B cell (primary cell): ENCODE measurements around the gene TTC39B. TPM values are rescaled to one million over a fixed set of nuclear protein-coding genes. Genes with fewer than 3 reads are reported as not detected.

Source experiments
- ATAC-seq: fragments of 200-7000 bp; cut with Tn5 transposase; one replicate; pipeline ENCODE4 v1.10.0; 2021; ENCODE audit warnings: low read depth, mild to moderate bottlenecking, moderate number of reproducible peaks, moderate library complexity
- CTCF ChIA-PET: fragments of 350-600 bp; sonication (Branson Sonifier 250); formaldehyde crosslinking; loops from one replicate; lab custom pipeline; 2021; ENCODE audit warnings: antibody characterized with exemption, inconsistent platforms; lab: Charles Lee
- POLR2A ChIA-PET: fragments of 350-600 bp; sonication (Branson Sonifier 250); formaldehyde crosslinking; loops from one replicate; lab custom pipeline; 2021; ENCODE audit warnings: antibody characterized with exemption; lab: Charles Lee
- DNase-seq: peaks from one replicate; pipeline ENCODE4 v3.0.0; 2013
- H2AFZ ChIP-seq: 2 replicates; pipeline ENCODE4 v1.6.1; 2012; ENCODE audit warnings: mild to moderate bottlenecking, low read depth, low read length; ENCODE audit not compliant: insufficient read depth, poor library complexity, severe bottlenecking
- H3K27ac ChIP-seq, 2 donors: 1 replicate in 1 of 2; 2 replicates in 1 of 2; pipeline ENCODE4 v1.5.1; 2012 to 2013; ENCODE audit warnings: low read length in 2 of 2, mild to moderate bottlenecking in 2 of 2, moderate library complexity in 1 of 2
- H3K27me3 ChIP-seq, 4 experiments: fragments of 200-600 bp in 1 of 4; sonication (generic) in 1 of 4; replicated peaks in 1 of 4; 1 replicate in 2 of 4; 2 replicates in 2 of 4; pipeline versions ENCODE4 v1.6.1 to v1.7.0; 2013 to 2016; ENCODE audit warnings: low read length in 3 of 4, mild to moderate bottlenecking in 2 of 4, mixed read lengths in 1 of 4, moderate library complexity in 1 of 4; ENCODE audit not compliant: insufficient read depth in 4 of 4, control insufficient read depth in 3 of 4; ENCODE audit errors: control extremely low read depth in 1 of 4
- H3K36me3 ChIP-seq, 2 experiments: replicated peaks in 1 of 2; 1 replicate in 1 of 2; 2 replicates in 1 of 2; pipeline versions ENCODE4 v1.6.1 to v1.7.1; 2013; ENCODE audit warnings: low read length in 1 of 2; ENCODE audit not compliant: insufficient read depth in 2 of 2, control insufficient read depth in 1 of 2; ENCODE audit errors: control extremely low read depth in 1 of 2, extremely low read depth in 1 of 2
- H3K4me1 ChIP-seq, 2 donors: fragments of 200-600 bp in 1 of 2; sonication (generic) in 1 of 2; 1 replicate in 1 of 2; 2 replicates in 1 of 2; pipeline versions ENCODE4 v1.5.1 to v1.6.1; 2013 to 2017; ENCODE audit warnings: low read length in 2 of 2; ENCODE audit not compliant: control insufficient read depth in 2 of 2, insufficient read depth in 2 of 2
- H3K4me2 ChIP-seq: replicated peaks from 2 replicates; pipeline ENCODE3; 2012; ENCODE audit warnings: mild to moderate bottlenecking, low read depth, low read length; ENCODE audit not compliant: poor library complexity, severe bottlenecking
- H3K4me3 ChIP-seq, 5 experiments: fragments of 200-600 bp in 1 of 5; sonication (generic) in 1 of 5; 1 replicate in 3 of 5; 2 replicates in 2 of 5; pipeline versions ENCODE4 v1.5.1 to v1.7.0; 2011 to 2016; ENCODE audit warnings: low read length in 4 of 5, mild to moderate bottlenecking in 4 of 5, low read depth in 2 of 5, control low read depth in 1 of 5, moderate library complexity in 1 of 5; ENCODE audit not compliant: insufficient read depth in 1 of 5; ENCODE audit errors: control extremely low read depth in 1 of 5, extremely low read depth in 1 of 5
- H3K79me2 ChIP-seq: fragments of 200-600 bp; sonication (generic); one replicate; pipeline ENCODE4 v1.6.0; 2016; ENCODE audit warnings: low read length; ENCODE audit not compliant: control insufficient read depth, insufficient read depth
- H3K9ac ChIP-seq: fragments of 200-600 bp; sonication (generic); 2 replicates; pipeline ENCODE4 v1.6.1; 2017; ENCODE audit warnings: mild to moderate bottlenecking, low read length, moderate library complexity
- H3K9me3 ChIP-seq, 3 donors: one replicate each; pipeline versions ENCODE4 v1.6.1 to v1.7.1; 2013; ENCODE audit warnings: low read length in 2 of 3; ENCODE audit not compliant: control insufficient read depth in 2 of 3, insufficient read depth in 1 of 3; ENCODE audit errors: control extremely low read depth in 1 of 3
- H4K20me1 ChIP-seq: 2 replicates; pipeline ENCODE4 v1.6.0; 2012; ENCODE audit warnings: mild to moderate bottlenecking, low read length; ENCODE audit not compliant: insufficient read depth, control insufficient read depth, poor library complexity, severe bottlenecking
- H3K27ac Mint-ChIP-seq: one replicate; pipeline ENCODE4 v1.8.0; 2021; ENCODE audit warnings: mixed read lengths
- H3K27me3 Mint-ChIP-seq: one replicate; pipeline ENCODE4 v1.8.0; 2021; ENCODE audit warnings: mixed read lengths
- H3K4me1 Mint-ChIP-seq: one replicate; pipeline ENCODE4 v1.8.0; 2021; ENCODE audit warnings: mixed read lengths
- H3K4me3 Mint-ChIP-seq: one replicate; pipeline ENCODE4 v1.8.0; 2021; ENCODE audit warnings: mixed read lengths
- H3K9me3 Mint-ChIP-seq: one replicate; pipeline ENCODE4 v1.8.0; 2022; ENCODE audit warnings: mixed read lengths; ENCODE audit not compliant: insufficient read depth
- EZH2 ChIP-seq: IDR thresholded peaks from 2 replicates; pipeline ENCODE4 v1.6.1; 2012; ENCODE audit warnings: borderline replicate concordance, low read depth, mild to moderate bottlenecking, moderate library complexity, low read length; ENCODE audit not compliant: insufficient read depth, poor library complexity, severe bottlenecking
- WGBS: methylation state at CpG from one replicate; pipeline ENCODE4 v1.1.5; 2013; ENCODE audit warnings: missing lambda C conversion rate; ENCODE audit not compliant: insufficient coverage; 5-methylcytosine and 5-hydroxymethylcytosine counted together
- intact Hi-C: fragments of 100-400 bp; cut with micrococcal nuclease; formaldehyde crosslinking; loops from one replicate; pipeline ENCODE4 v1.10.0; 2022
- polyA plus RNA-seq: library from polyadenylated mRNA; depleted of rRNA; stranded (reverse); fragments of >200 nt; gene quantifications from 2 replicates; pipeline ENCODE4 v1.2.3, GENCODE V29; 2012
- total RNA-seq, 2 donors: library from RNA; stranded (reverse); fragments of 120-200 nt in 1 of 2; gene quantifications; 1 replicate in 1 of 2; 2 replicates in 1 of 2; pipeline versions ENCODE4 v1.2.3 to v1.2.4, GENCODE V29; 2013 to 2022
- TF ChIP-seq, protein P1 (sequence below): fragments of 200-600 bp; IDR thresholded peaks from one replicate; pipeline ENCODE4 v1.8.0; 2022; ENCODE audit warnings: antibody characterized with exemption, mild to moderate bottlenecking

The TTC39B gene
- total and polyA plus RNA-seq, 2 donors (not counting 1 experiment from before 2014, with no cell fraction given) = 2.0 to 3.6 TPM

GRCh38 chr9:15133488-15133887, 173.5 kb downstream of the TTC39B start:
- 100% methylated on average over 1 of the region's 3 CpGs for WGBS
- no peak overlapping the region for H3K27ac Mint-ChIP-seq
- Histone ChIP-seq H3K79me2 (no peaks in the 10 kb centered on the region), H3K9ac (no peak overlapping the region), H3K4me3 (no peak overlapping the region), H3K27ac (no peak overlapping the region), H3K27me3 (no peaks in the 10 kb centered on the region), H3K4me2 (no peak overlapping the region), H4K20me1 (no peaks in the 10 kb centered on the region), H2AFZ (no peak overlapping the region), H3K36me3 (no peaks in the 10 kb centered on the region), H3K9me3 (no peaks in the 10 kb centered on the region), H3K4me1 (peaks cover 0 to 3% of the 10 kb centered on the region in 2 donors)
- TF ChIP-seq, protein P1, sequence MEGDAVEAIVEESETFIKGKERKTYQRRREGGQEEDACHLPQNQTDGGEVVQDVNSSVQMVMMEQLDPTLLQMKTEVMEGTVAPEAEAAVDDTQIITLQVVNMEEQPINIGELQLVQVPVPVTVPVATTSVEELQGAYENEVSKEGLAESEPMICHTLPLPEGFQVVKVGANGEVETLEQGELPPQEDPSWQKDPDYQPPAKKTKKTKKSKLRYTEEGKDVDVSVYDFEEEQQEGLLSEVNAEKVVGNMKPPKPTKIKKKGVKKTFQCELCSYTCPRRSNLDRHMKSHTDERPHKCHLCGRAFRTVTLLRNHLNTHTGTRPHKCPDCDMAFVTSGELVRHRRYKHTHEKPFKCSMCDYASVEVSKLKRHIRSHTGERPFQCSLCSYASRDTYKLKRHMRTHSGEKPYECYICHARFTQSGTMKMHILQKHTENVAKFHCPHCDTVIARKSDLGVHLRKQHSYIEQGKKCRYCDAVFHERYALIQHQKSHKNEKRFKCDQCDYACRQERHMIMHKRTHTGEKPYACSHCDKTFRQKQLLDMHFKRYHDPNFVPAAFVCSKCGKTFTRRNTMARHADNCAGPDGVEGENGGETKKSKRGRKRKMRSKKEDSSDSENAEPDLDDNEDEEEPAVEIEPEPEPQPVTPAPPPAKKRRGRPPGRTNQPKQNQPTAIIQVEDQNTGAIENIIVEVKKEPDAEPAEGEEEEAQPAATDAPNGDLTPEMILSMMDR = no peak
- no peak for TF ChIP-seq EZH2
- no peaks in the 10 kb centered on the region for H3K4me1 Mint-ChIP-seq
- ATAC-seq (no peak), DNase-seq (no peak)
- no peaks in the 10 kb centered on the region for H3K9me3 Mint-ChIP-seq
- no peak overlapping the region for H3K4me3 Mint-ChIP-seq
- peaks cover 7% of the 10 kb centered on the region for H3K27me3 Mint-ChIP-seq
- POLR2A ChIA-PET = no interaction called here
- CTCF ChIA-PET = interaction anchor here (0.7 kb wide), 1 partner anchor 12 kb away, joined by 3 read pairs; no protein-coding TSS in a partner anchor
- intact Hi-C loops = no loop called here

- ChIA-PET POLR2A (no interaction called here), CTCF (no interaction called here)
- no peaks in the 10 kb centered on the region for H3K9me3 ChIP-seq
- H3K4me2 ChIP-seq = no peak overlapping the region
- ATAC-seq (no peak), DNase-seq (no peak)
- H3K4me3 ChIP-seq = no peak overlapping the region
- H3K4me1 ChIP-seq = peaks cover 0 to 3% of the 10 kb centered on the region in 2 donors
- no peak overlapping the region for H2AFZ ChIP-seq
- H3K9ac ChIP-seq = no peak overlapping the region
- H3K4me3 Mint-ChIP-seq = no peak overlapping the region
- H4K20me1 ChIP-seq = no peaks in the 10 kb centered on the region
- intact Hi-C loops = no loop called here
- H3K9me3 Mint-ChIP-seq = no peaks in the 10 kb centered on the region
- no peak overlapping the region for H3K27ac Mint-ChIP-seq
- peaks cover 14% of the 10 kb centered on the region for H3K27me3 Mint-ChIP-seq
- H3K4me1 Mint-ChIP-seq = no peaks in the 10 kb centered on the region
- TF ChIP-seq EZH2 = no peak
- TF ChIP-seq, protein P1 = no peak
- WGBS = no CpG with 5 or more reads among the region's 5 CpGs
- no peaks in the 10 kb centered on the region for H3K79me2 ChIP-seq
- H3K27ac ChIP-seq = no peak overlapping the region
- no peaks in the 10 kb centered on the region for H3K36me3 ChIP-seq
- no peaks in the 10 kb centered on the region for H3K27me3 ChIP-seq
These were observed 174.9 kb downstream of the TTC39B start for GRCh38 chr9:15132091-15132490.
